ENCODE results near the gene PARP14.

PARP14 gene

GRCh38 chr3:122688996-122689395, 8.4 kb downstream of the PARP14 start:
- Histone ChIP-seq H3K27ac (ENCODE audit: low read length) (no peak overlapping the region), H2AFZ (ENCODE audit: low read depth, low read length) (no peak overlapping the region), H3K9ac (ENCODE audit: low read depth, low read length) (no peak overlapping the region), H4K20me1 (ENCODE audit: insufficient read depth, low read length) (peaks cover 5% of the 10 kb centered on the region; the same call in 1 of the 2 replicates), H3K36me3 (ENCODE audit: insufficient read depth, low read length) (peaks cover 25% of the 10 kb centered on the region), H3K4me1 (ENCODE audit: insufficient read depth, low read length) (peaks cover 4% of the 10 kb centered on the region; the same call in 1 of the 2 replicates), H3K4me2 (ENCODE audit: insufficient read depth, low read length) (no peak overlapping the region), H3K27me3 (ENCODE audit: insufficient read depth, low read length, poor library complexity) (no peaks in the 10 kb centered on the region), H3K9me3 (ENCODE audit: insufficient read depth, low read length, severe bottlenecking) (no peaks in the 10 kb centered on the region), H3K79me2 (ENCODE audit: insufficient read depth, low read length) (peaks cover 10% of the 10 kb centered on the region), H3K4me3 (ENCODE audit: low read depth in 1 of 2, low read length in 2 of 2) (no peak overlapping the region)
- DNase-seq (no peak), ATAC-seq (ENCODE audit: insufficient read depth, low read depth) (no peak)
- TF ChIP-seq CTCF (IDR thresholded peaks at IDR 0.05; ENCODE audit: borderline replicate concordance, extremely low read depth, low read length, poor library complexity, severe bottlenecking) (no peak), EZH2 (IDR thresholded peaks at IDR 0.05; ENCODE audit: borderline replicate concordance, low read depth, low read length, severe bottlenecking) (no peak)

- ATAC-seq (ENCODE audit: insufficient read depth, low read depth) (no peak), DNase-seq (no peak)
- Histone ChIP-seq H3K9ac (ENCODE audit: low read depth, low read length) (no peak overlapping the region), H2AFZ (ENCODE audit: low read depth, low read length) (no peak overlapping the region), H3K36me3 (ENCODE audit: insufficient read depth, low read length) (peaks cover 27% of the 10 kb centered on the region), H3K4me2 (ENCODE audit: insufficient read depth, low read length) (no peak overlapping the region), H3K4me3 (ENCODE audit: low read depth in 1 of 2, low read length in 2 of 2) (no peak overlapping the region), H3K27me3 (ENCODE audit: insufficient read depth, low read length, poor library complexity) (no peaks in the 10 kb centered on the region), H3K27ac (ENCODE audit: low read length) (no peak overlapping the region), H3K4me1 (ENCODE audit: insufficient read depth, low read length) (no peaks in the 10 kb centered on the region), H4K20me1 (ENCODE audit: insufficient read depth, low read length) (0 out of 2 replicates have a peak, but pooled peaks cover 3% of the 10 kb centered on the region), H3K9me3 (ENCODE audit: insufficient read depth, low read length, severe bottlenecking) (no peaks in the 10 kb centered on the region), H3K79me2 (ENCODE audit: insufficient read depth, low read length) (peaks cover 5% of the 10 kb centered on the region)
- TF ChIP-seq CTCF (IDR thresholded peaks at IDR 0.05; ENCODE audit: borderline replicate concordance, extremely low read depth, low read length, poor library complexity, severe bottlenecking) (no peak), EZH2 (IDR thresholded peaks at IDR 0.05; ENCODE audit: borderline replicate concordance, low read depth, low read length, severe bottlenecking) (no peak)
These were observed 8.9 kb downstream of the PARP14 start for GRCh38 chr3:122689587-122689986.

GRCh38 chr3:122690096-122690495, 9.5 kb downstream of the PARP14 start:
- no peak for DNase-seq
- Histone ChIP-seq H2AFZ (ENCODE audit: low read depth, low read length) (no peak overlapping the region), H3K36me3 (ENCODE audit: insufficient read depth, low read length) (peaks cover 32% of the 10 kb centered on the region), H3K27ac (ENCODE audit: low read length) (no peak overlapping the region), H3K27me3 (ENCODE audit: insufficient read depth, low read length, poor library complexity) (no peaks in the 10 kb centered on the region), H3K4me2 (ENCODE audit: insufficient read depth, low read length) (no peak overlapping the region), H3K4me3 (ENCODE audit: low read depth in 1 of 2, low read length in 2 of 2) (no peak overlapping the region), H3K79me2 (ENCODE audit: insufficient read depth, low read length) (peaks cover 2% of the 10 kb centered on the region; the same call in 1 of the 2 replicates), H3K9ac (ENCODE audit: low read depth, low read length) (no peak overlapping the region), H3K9me3 (ENCODE audit: insufficient read depth, low read length, severe bottlenecking) (no peaks in the 10 kb centered on the region), H4K20me1 (ENCODE audit: insufficient read depth, low read length) (0 out of 2 replicates have a peak, but pooled peaks cover 3% of the 10 kb centered on the region), H3K4me1 (ENCODE audit: insufficient read depth, low read length) (no peaks in the 10 kb centered on the region)
- no peak for ATAC-seq (ENCODE audit: insufficient read depth, low read depth)
- TF ChIP-seq EZH2 (IDR thresholded peaks at IDR 0.05; ENCODE audit: borderline replicate concordance, low read depth, low read length, severe bottlenecking) (no peak), CTCF (IDR thresholded peaks at IDR 0.05; ENCODE audit: borderline replicate concordance, extremely low read depth, low read length, poor library complexity, severe bottlenecking) (no peak)

- H3K27ac ChIP-seq (ENCODE audit: low read length), result no peak overlapping the region
- ATAC-seq (ENCODE audit: insufficient read depth, low read depth) (no peak), DNase-seq (no peak)
- H3K27me3 ChIP-seq (ENCODE audit: insufficient read depth, low read length, poor library complexity), result no peaks in the 10 kb centered on the region
- H3K36me3 ChIP-seq (ENCODE audit: insufficient read depth, low read length), result peaks cover 43% of the 10 kb centered on the region
- no peak overlapping the region for H3K4me3 ChIP-seq (ENCODE audit: low read depth in 1 of 2, low read length in 2 of 2)
- H3K9me3 ChIP-seq (ENCODE audit: insufficient read depth, low read length, severe bottlenecking), result no peaks in the 10 kb centered on the region
- no peak overlapping the region for H3K4me2 ChIP-seq (ENCODE audit: insufficient read depth, low read length)
- no peaks in the 10 kb centered on the region for H3K79me2 ChIP-seq (ENCODE audit: insufficient read depth, low read length)
- H3K4me1 ChIP-seq (ENCODE audit: insufficient read depth, low read length), result no peaks in the 10 kb centered on the region
- no peak overlapping the region for H3K9ac ChIP-seq (ENCODE audit: low read depth, low read length)
- H4K20me1 ChIP-seq (ENCODE audit: insufficient read depth, low read length), result 0 out of 2 replicates have a peak, but pooled peaks cover 3% of the 10 kb centered on the region
- no peak overlapping the region for H2AFZ ChIP-seq (ENCODE audit: low read depth, low read length)
- TF ChIP-seq CTCF (IDR thresholded peaks at IDR 0.05; ENCODE audit: borderline replicate concordance, extremely low read depth, low read length, poor library complexity, severe bottlenecking) (no peak), EZH2 (IDR thresholded peaks at IDR 0.05; ENCODE audit: borderline replicate concordance, low read depth, low read length, severe bottlenecking) (no peak)
These were observed 10.6 kb downstream of the PARP14 start for GRCh38 chr3:122691195-122691594.

All from DND-41 (cell line).